TTC549 (cell line): ENCODE results near the gene GYS1.

Source experiments
- FAIRE-seq: peaks from 2 replicates; lab custom pipeline; 2012; peaks lifted over from hg19 to GRCh38; lab: Jason Lieb, UNC

The GYS1 gene

GRCh38 chr19:48963371-48964204, 29.5 kb downstream of the GYS1 start:
- FAIRE-seq = no peak

GRCh38 chr19:48962849-48963165, 30.3 kb downstream of the GYS1 start:
- no peak for FAIRE-seq

- no peak for FAIRE-seq
These were observed 30.9 kb downstream of the GYS1 start for GRCh38 chr19:48962029-48962848.

GRCh38 chr19:48961673-48962028, 31.5 kb downstream of the GYS1 start:
- no peak for FAIRE-seq

GRCh38 chr19:48961051-48961649, 32.0 kb downstream of the GYS1 start:
- FAIRE-seq = no peak

GRCh38 chr19:48959341-48960239, 33.5 kb downstream of the GYS1 start:
- no peak for FAIRE-seq

GRCh38 chr19:48958006-48958405, 35.1 kb downstream of the GYS1 start:
- FAIRE-seq = no peak

GRCh38 chr19:48955308-48955958, 37.7 kb downstream of the GYS1 start:
- no peak for FAIRE-seq

- no peak for FAIRE-seq
These were observed 38.4 kb downstream of the GYS1 start, which contains the start of gene BAX for GRCh38 chr19:48954595-48955307. BAX (plus strand) TSS chr19:48954875; CDS start chr19:48954929, 54 bp downstream.

- no peak for FAIRE-seq
These were observed 39.0 kb downstream of the GYS1 start for GRCh38 chr19:48953990-48954594.

GRCh38 chr19:48953141-48953540, 40.0 kb downstream of the GYS1 start:
- no peak for FAIRE-seq

- FAIRE-seq = no peak
These were observed 42.1 kb downstream of the GYS1 start for GRCh38 chr19:48950830-48951519.

- no peak for FAIRE-seq
These were observed 43.0 kb downstream of the GYS1 start for GRCh38 chr19:48950159-48950558.

GRCh38 chr19:48947258-48947542, 45.9 kb downstream of the GYS1 start:
- FAIRE-seq = no peak

- FAIRE-seq = no peak
These were observed 46.4 kb downstream of the GYS1 start for GRCh38 chr19:48946463-48947257.

GRCh38 chr19:48945817-48946216, 47.3 kb downstream of the GYS1 start:
- FAIRE-seq = no peak

GRCh38 chr19:48945415-48945814, 47.7 kb downstream of the GYS1 start:
- FAIRE-seq = no peak

- no peak for FAIRE-seq
These were observed 50.0 kb downstream of the GYS1 start for GRCh38 chr19:48943081-48943480.

- FAIRE-seq = no peak
These were observed 52.2 kb downstream of the GYS1 start for GRCh38 chr19:48940902-48941301.
